ENCODE data around the gene MAL.

The MAL gene

GRCh38 chr2:95044601-95045000, 19.1 kb downstream of the MAL start:
- DNase-seq (ENCODE audit: low read depth, low spot score): no peak
- TF ChIP-seq, protein P1, sequence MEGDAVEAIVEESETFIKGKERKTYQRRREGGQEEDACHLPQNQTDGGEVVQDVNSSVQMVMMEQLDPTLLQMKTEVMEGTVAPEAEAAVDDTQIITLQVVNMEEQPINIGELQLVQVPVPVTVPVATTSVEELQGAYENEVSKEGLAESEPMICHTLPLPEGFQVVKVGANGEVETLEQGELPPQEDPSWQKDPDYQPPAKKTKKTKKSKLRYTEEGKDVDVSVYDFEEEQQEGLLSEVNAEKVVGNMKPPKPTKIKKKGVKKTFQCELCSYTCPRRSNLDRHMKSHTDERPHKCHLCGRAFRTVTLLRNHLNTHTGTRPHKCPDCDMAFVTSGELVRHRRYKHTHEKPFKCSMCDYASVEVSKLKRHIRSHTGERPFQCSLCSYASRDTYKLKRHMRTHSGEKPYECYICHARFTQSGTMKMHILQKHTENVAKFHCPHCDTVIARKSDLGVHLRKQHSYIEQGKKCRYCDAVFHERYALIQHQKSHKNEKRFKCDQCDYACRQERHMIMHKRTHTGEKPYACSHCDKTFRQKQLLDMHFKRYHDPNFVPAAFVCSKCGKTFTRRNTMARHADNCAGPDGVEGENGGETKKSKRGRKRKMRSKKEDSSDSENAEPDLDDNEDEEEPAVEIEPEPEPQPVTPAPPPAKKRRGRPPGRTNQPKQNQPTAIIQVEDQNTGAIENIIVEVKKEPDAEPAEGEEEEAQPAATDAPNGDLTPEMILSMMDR (IDR thresholded peaks at IDR 0.05; ENCODE audit: low read depth, low read length): no peak
- in situ Hi-C loops (cut with HindIII; ENCODE audit: low sequenced_read_pairs): no loop called here

GRCh38 chr2:95046371-95047112, 21.0 kb downstream of the MAL start:
- in situ Hi-C loops (cut with HindIII; ENCODE audit: low sequenced_read_pairs): no loop called here
- no peak overlapping the region for H3K4me3 ChIP-seq (ENCODE audit: low read depth, low read length)
- DNase-seq (ENCODE audit: low read depth, low spot score): no peak
- TF ChIP-seq, protein P1 (IDR thresholded peaks at IDR 0.05; ENCODE audit: low read depth, low read length): no peak

More at GRCh38 chr2:95044601-95045000, 19.1 kb downstream of the MAL start:
- H3K4me3 ChIP-seq (ENCODE audit: low read depth, low read length): no peak overlapping the region

DNA sequence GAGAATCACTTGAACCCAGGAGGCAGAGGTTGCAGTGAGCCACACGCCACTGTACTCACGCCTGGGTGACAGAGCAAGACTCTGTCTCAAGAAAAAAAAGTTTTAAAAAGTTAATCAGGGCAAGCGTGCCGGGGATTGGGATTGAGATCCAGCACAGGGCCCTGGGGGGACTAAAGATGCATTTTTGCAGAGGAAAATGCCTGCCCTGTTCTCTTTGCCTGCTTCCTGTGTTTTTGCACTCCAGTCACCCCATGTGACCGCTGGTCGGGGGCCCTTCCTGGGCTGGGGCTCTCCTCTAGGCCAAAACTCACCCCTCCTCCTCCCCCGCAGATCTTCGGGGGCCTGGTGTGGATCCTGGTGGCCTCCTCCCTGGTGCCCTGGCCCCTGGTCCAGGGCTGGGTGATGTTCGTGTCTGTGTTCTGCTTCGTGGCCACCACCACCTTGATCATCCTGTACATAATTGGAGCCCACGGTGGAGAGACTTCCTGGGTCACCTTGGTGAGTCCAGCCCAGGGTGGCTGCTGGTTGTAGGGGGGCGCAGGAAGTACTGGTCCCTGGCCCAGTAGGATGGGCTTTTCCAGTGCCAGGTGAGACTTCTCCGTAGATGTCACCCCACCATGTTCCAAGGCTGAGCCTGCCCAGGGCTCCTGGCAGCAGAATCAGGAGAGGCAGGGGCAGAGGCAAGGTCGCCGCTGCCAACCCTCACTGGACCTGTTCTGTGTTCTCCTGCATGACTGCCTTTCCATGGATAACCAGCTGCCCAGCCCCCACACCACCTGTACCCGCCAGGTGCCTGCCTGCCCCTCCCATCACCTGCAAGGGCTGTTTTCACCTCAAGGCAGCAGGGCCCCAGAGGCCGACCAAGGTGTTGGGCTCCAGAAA, 22.4 kb downstream of the MAL start:
- in situ Hi-C loops (cut with HindIII; ENCODE audit: low sequenced_read_pairs): no loop called here
- no peak for DNase-seq (ENCODE audit: low read depth, low spot score)
- TF ChIP-seq, protein P1 (IDR thresholded peaks at IDR 0.05; ENCODE audit: low read depth, low read length): no peak
- H3K4me3 ChIP-seq (ENCODE audit: low read depth, low read length): no peak overlapping the region

GRCh38 chr2:95048825-95049682, 23.5 kb downstream of the MAL start:
- DNase-seq (ENCODE audit: low read depth, low spot score): no peak
- TF ChIP-seq, protein P1 (IDR thresholded peaks at IDR 0.05; ENCODE audit: low read depth, low read length): no peak
- in situ Hi-C loops (cut with HindIII; ENCODE audit: low sequenced_read_pairs): no loop called here
- H3K4me3 ChIP-seq (ENCODE audit: low read depth, low read length): no peak overlapping the region

DNA sequence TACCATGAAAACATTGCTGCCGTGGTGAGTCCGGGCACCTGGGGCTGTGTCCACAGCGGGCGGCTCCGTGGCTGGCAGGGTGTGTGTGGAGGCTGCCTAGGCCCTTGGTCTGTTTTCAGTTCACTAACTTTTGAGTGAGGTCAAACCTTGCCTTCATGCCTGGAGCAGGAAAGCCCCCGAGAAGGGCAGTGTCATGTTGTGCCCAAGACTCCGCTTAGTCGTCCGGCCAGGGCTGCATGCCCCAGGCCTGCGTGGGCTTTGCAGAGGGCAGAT, 24.1 kb downstream of the MAL start:
- DNase-seq (ENCODE audit: low read depth, low spot score): no peak
- TF ChIP-seq, protein P1 (IDR thresholded peaks at IDR 0.05; ENCODE audit: low read depth, low read length): no peak

GRCh38 chr2:95049961-95050360, 24.5 kb downstream of the MAL start:
- no peak for DNase-seq (ENCODE audit: low read depth, low spot score)
- in situ Hi-C loops (cut with HindIII; ENCODE audit: low sequenced_read_pairs): no loop called here
- TF ChIP-seq, protein P1 (IDR thresholded peaks at IDR 0.05; ENCODE audit: low read depth, low read length): no peak
- H3K4me3 ChIP-seq (ENCODE audit: low read depth, low read length): no peak overlapping the region

More for the DNA sequence above, 24.1 kb downstream of the MAL start:
- in situ Hi-C loops (cut with HindIII; ENCODE audit: low sequenced_read_pairs): no loop called here
- H3K4me3 ChIP-seq (ENCODE audit: low read depth, low read length): no peak overlapping the region
